NCI-H1694 treated with DMSO at 0.1 percent for 48 hours (cell line): ENCODE data around the gene RAB44.

Experiments
- DNase-seq: peaks from one replicate; lab custom pipeline; 2025; lab: John Stamatoyannopoulos, UW

The RAB44 gene

DNA sequence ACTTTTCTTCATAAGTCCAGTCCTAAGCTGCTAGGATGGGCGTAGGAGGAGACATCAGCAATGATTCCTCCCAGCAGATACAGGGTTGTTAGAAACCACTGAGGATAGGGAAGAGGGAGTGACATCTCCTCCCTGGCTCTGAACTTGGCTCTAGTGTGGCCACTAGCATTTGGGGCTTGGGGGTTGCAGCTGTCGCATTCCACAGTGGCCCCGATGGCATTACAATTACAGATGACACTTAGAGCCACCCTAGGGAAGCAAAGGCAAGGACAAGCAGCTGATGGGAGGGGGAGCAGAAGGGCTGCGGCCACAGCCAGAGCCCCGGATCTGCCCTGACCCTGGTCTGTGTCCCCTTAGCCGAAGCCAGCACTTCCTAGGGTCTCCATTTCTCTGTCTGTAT, 28.6 kb upstream of the RAB44 start:
- no peak for DNase-seq

DNA sequence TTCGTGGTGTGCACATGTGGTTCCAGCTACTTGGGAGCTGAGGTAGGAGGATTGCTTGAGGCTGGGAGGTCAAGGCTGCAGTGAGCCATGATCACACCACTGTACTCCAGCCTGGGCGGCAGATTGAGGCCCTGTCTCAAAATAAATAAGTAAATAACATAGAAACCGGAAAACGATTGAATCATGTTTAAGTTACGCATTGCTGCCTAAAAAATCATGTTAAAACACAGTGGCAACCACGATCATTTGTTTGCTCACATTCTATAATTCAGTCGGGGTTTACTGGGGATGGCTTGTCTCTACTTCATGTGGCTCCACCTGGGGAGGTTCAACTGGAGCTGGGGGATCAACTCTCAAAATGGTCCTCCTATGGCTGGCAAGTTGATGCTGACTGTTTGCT, 27.4 kb upstream of the RAB44 start:
- no peak for DNase-seq

DNA sequence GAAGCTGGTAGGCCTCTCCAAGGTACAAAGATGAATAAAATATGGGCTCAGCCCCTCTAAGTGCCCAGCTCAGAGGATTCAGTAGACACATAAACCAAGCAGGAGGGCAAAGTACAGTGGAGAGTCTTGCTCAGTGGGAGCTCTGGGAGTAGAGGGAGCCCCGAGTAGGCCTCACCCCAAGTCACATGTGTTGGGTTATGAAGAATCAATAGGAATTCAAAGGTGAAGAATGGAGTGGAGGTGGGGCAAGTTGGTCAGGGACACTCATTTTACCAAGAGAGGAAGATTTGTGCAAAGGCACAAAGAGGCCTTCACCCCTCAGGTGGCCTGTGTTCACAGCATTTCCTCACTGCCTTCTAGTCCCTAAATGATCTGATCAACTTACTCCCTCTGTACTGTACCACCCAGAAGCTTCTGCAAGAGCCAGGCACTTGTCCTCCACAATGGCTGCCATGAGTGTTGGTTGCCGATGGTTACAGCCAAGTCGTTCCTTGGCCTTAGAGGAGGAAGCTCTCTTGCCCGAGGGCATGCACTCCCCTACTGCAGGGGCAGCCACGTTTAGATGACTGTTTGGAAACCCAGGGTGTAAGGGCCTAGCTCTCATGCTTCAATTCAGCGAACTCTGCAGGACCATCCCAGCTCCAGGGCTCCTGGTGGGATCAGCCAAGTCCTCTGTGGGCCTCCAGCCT, 25.8 kb upstream of the RAB44 start:
- DNase-seq: no peak

DNA sequence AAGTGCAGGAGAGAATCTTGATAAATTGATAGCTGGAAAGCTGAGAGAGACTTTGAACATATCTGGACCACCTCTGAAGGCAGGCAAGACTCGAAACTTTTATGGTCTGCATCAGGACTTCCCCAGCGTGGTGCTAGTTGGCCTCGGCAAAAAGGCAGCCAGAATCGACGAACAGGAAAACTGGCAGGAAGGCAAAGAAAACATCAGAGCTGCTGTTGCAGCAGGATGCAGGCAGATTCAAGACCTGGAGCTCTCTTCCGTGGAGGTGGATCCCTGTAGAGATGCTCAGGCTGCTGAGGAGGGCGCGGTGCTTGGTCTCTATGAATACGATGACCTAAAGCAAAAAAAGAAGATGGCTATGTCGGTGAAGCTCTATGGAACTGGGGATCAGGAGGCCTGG, 23.7 kb upstream of the RAB44 start:
- DNase-seq: no peak

DNA sequence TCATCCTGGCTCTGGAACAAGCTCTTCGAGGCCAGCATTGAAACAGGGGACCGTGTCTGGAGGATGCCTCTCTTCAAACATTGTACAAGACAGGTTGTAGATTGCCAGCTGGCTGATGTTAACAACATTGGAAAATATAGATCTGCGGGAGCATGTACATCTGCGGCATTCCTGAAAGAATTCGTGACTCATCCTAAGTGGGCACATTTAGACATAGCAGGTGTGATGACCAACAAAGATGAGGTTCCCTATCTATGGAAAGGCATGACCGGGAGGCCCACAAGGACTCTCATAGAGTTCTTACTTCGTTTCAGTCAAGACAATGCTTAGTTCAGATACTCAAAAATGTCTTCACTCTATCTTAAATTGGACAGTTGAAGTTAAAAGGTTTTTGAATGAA, 22.7 kb upstream of the RAB44 start:
- no peak for DNase-seq

DNA sequence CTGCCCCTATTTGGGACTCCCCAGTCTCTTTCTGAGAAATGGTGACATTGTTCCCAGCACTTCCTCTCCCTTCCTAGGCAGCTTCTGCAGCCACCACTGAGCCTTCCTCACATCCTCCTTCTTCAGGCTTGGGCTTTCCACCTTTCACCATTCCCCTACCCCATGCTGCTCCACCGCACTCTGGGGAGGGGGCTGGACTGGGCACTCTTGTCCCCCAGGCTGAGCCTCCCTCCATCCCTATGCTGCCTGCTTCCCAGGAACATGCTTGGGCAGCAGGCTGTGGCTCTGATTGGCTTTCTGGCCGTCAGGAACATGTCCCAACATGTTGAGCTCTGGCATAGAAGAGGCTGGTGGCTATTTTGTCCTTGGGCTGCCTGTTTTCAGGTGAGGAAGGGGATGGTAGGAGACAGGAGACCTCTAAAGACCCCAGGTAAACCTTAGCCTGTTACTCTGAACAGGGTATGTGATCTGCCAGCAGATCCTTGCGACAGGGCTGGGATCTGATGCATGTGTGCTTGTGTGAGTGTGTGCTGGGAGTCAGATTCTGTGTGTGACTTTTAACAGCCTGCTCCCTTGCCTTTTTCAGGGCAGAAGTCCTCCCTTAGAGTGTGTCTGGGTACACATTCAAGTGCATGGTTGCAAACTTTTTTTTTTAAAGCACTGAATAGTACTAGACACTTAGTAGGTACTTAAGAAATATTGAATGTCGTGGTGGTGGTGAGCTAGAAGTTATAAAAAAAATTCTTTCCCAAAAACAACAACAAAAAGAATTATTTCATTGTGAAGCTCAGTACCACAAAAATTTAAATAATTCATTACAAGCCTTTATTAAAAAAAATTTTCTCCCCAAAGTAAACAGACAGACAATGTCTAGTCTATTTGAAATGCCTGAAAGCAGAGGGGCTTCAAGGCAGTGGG, 21.2 kb upstream of the RAB44 start:
- peak; percentile 24 for DNase-seq

DNA sequence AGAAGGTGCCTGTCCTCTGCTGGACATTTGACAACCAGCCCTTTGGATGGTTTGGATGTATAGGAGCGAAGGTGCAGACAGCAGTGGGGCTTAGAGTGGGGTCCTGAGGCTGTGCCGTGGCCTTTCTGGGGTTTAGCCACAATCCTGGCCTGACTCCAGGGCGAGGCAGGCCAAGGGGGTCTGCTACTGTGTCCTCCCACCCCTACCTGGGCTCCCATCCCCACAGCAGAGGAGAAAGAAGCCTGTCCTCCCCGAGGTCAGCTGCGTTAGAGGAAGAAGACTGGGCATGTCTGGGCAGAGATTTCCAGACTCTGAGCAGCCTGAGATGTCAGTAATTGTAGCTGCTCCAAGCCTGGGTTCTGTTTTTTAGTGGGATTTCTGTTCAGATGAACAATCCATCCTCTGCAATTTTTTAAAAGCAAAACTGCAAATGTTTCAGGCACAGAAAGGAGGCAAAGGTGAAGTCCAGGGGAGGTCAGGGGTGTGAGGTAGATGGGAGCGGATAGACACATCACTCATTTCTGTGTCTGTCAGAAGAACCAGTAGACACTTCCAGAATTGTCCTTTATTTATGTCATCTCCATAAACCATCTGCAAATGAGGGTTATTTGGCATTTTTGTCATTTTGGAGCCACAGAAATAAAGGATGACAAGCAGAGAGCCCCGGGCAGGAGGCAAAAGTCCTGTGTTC, 20.4 kb upstream of the RAB44 start:
- no peak for DNase-seq

DNA sequence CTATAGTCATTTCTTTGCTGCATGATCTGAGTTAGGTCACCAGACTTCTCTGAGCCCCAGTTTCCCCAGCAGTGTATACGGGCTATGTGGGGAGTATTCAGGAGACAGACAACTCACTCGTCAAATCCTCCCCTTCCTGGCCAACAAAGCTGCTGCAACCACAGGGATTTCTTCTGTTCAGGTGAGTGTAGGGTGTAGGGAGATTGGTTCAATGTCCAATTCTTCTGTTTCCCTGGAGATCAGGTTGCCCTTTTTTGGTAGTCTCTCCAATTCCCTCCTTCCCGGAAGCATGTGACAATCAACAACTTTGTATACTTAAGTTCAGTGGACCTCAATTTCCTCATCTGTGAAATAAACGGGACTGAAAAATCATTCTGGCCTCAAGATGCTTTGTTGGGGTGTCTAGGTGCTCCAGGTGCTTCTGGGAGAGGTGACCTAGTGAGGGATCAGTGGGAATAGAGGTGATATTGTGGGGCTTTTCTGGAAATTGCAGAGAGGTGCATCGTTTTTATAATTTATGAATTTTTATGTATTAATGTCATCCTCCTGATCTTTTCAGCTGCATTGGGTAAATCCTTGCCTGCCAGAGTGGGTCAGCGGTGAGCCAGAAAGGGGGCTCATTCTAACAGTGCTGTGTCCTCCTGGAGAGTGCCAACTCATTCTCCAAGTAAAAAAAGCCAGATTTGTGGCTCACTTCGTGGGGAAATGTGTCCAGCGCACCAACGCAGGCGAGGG, 19.7 kb upstream of the RAB44 start:
- DNase-seq: peak; percentile 69

DNA sequence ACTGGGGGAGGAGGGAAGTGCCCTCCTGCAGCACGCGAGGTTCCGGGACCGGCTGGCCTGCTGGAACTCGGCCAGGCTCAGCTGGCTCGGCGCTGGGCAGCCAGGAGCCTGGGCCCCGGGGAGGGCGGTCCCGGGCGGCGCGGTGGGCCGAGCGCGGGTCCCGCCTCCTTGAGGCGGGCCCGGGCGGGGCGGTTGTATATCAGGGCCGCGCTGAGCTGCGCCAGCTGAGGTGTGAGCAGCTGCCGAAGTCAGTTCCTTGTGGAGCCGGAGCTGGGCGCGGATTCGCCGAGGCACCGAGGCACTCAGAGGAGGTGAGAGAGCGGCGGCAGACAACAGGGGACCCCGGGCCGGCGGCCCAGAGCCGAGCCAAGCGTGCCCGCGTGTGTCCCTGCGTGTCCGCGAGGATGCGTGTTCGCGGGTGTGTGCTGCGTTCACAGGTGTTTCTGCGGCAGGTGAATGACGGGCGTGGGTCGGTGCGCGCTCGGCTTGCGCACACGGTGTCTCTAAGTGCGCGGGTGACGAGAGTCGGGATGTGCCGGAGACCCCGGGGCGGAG, 19.1 kb upstream of the RAB44 start, which contains the start of gene CDKN1A:
Gene CDKN1A, plus strand, starts transcription at position 227 of the 555 bp plus-strand sequence. CDS start 5,388 bp downstream, outside the sequence.
- peak; percentile 74 for DNase-seq

DNA sequence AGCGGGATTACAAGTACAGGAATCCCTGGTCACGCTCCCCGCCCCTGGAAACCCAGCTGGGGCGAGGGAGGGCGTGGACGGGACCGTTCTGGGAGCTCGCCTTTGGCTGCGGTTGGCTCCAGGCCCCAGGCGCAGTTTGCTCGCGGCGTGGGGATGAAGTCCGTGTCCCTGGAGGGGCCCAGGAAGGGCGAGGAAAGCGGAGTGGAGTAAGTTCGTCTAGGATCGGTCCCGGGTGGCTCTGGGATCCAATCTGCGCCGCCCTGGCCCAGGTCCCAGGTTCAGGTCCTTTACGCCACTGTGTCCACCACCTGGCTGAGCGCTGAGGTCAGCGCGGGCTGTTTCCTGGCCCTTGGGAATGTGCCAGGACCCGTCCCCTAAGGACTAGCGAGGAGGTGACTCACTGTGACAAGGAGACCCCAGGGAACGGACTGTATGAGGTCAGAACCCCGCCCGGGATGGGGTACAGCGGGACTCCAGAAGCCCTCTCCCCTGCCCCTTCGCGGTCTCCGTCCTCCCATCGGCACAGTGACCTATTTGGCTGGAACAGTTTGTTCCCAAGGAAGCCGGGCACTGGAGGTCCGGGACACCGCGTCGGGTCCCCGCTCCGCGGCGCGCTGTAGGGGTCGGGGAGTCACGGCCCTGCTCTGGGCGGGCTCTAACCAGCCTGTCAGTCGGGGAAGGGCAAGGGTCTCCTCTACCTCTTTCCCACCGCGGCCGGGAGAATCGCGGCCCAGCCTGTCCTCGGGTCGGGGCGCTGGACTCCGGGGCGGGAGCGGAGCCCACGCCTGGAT, 18.4 kb upstream of the RAB44 start:
- DNase-seq: no peak

DNA sequence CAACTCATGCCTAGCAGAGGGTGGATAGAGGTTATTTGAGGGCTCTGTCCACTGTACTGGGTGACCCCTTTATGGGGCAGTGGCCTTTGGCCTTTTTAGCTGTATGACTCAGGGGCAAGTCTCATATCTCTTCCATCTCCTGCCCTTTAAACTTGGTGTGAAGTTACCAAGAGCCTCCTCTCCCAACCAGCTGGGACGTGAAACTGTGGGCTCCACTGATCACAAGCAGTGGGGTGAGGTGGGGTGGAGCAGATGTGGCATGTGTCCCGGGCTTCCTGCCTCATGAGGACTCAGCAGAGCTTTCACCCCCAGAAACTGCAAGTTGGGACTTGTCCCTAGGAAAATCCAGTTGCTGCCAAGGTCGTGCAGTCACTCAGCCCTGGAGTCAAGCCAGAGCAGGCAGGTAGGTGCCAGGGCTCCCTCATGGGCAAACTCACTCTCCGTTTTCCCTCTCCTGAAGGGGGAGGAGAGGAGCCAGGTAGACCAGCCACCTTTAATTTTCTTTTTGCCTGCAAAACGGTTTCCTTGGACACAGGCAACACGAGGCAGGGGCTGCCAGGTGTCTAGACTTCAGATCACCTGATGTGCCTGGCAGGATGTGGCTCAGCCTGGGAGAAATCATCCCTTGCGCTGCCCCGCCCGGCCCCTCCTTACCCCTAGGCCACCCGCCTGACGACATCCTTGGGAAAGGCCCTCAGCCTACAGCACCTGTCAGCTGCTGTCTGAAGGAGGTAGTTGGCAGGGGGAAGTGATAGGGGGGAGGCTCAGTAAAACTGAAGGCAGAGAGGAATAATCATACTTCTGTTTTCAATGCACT, 15.1 kb upstream of the RAB44 start:
- peak; percentile 82 for DNase-seq

DNA sequence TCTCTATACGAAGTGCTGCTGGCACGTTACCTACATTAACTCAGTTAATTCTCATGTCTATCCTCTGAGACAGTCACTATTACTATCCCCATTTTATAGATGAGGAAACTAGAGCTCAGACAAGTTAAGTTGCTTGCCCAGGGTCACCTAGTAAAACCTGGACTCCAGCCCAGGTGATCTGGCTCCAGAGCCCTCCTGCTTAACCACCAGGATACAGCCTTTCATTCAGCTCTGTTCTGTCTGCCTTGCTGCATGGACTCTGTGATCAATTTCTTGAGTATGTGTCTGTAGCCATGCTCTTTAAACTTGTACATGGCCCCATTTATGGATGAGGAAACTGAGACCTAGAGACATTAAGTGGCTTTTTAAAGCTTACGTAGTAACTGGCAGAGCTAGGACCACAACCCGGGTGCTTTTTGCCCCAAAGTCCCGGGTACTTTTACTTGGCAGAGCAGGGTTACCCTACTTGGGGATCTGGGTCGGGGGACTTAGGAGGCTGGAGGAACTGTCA, 14.4 kb upstream of the RAB44 start:
- DNase-seq: no peak

DNA sequence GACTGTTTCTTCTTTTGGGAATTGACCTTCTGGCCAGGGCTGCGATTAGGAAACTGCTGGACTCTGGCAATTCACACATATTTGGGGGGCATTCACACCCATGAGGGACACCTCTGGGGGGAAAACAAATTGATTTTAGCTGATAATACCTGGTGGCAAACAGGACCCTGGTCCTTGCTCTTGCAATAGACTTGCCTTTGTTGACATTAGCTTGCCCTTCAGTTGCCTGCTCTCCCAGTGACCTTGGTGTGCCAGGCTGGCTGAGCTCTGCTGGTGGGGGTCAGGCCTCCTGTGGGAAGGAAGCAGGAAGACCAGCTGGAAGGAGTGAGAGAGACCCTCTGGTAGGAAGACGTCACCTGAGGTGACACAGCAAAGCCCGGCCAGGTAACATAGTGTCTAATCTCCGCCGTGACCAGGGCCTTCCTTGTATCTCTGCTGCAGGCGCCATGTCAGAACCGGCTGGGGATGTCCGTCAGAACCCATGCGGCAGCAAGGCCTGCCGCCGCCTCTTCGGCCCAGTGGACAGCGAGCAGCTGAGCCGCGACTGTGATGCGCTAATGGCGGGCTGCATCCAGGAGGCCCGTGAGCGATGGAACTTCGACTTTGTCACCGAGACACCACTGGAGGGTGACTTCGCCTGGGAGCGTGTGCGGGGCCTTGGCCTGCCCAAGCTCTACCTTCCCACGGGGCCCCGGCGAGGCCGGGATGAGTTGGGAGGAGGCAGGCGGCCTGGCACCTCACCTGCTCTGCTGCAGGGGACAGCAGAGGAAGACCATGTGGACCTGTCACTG, 13.8 kb upstream of the RAB44 start:
- no peak for DNase-seq

DNA sequence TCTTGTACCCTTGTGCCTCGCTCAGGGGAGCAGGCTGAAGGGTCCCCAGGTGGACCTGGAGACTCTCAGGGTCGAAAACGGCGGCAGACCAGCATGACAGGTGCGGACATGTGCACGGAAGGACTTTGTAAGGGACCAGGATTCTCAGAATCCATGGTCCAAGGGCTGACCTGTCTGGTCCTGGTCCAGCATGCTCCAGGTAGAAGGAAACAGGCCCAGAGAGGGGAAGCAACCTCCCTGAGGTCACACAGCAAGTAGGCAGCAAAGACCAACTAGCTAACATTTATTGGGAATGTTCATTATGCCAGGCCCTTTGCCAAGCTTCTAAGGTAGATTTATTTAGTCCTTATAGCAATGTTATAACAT, 13.2 kb upstream of the RAB44 start:
- DNase-seq: no peak

DNA sequence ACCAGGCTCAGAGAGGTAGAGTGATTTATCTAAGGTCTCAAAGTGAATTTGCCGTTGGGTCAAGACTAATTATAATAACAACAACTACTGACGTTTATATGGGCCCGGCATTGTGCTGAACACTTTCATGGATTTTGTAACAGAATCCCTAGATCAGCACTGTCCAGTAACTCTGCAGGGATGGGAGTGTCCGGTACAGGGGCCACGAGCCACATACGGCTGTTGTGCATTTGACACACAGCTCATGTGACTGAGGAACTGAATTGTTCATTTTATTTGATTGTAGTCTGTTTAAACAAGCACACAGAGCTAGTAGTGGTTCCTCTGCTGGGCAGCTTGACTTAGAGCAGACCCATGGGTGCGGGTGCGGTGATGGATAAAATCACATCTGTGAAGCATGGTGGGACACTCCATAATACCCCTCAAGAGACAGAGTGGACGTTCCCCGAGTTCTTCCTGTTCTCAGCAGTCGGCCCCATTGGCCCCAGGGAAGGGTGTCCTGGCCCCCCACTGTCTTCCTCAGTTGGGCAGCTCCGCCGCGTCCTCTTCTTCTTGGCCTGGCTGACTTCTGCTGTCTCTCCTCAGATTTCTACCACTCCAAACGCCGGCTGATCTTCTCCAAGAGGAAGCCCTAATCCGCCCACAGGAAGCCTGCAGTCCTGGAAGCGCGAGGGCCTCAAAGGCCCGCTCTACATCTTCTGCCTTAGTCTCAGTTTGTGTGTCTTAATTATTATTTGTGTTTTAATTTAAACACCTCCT, 12.3 kb upstream of the RAB44 start:
- no peak for DNase-seq

DNA sequence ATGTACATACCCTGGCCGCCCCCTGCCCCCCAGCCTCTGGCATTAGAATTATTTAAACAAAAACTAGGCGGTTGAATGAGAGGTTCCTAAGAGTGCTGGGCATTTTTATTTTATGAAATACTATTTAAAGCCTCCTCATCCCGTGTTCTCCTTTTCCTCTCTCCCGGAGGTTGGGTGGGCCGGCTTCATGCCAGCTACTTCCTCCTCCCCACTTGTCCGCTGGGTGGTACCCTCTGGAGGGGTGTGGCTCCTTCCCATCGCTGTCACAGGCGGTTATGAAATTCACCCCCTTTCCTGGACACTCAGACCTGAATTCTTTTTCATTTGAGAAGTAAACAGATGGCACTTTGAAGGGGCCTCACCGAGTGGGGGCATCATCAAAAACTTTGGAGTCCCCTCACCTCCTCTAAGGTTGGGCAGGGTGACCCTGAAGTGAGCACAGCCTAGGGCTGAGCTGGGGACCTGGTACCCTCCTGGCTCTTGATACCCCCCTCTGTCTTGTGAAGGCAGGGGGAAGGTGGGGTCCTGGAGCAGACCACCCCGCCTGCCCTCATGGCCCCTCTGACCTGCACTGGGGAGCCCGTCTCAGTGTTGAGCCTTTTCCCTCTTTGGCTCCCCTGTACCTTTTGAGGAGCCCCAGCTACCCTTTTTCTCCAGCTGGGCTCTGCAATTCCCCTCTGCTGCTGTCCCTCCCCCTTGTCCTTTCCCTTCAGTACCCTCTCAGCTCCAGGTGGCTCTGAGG, 11.5 kb upstream of the RAB44 start:
- DNase-seq: no peak

DNA sequence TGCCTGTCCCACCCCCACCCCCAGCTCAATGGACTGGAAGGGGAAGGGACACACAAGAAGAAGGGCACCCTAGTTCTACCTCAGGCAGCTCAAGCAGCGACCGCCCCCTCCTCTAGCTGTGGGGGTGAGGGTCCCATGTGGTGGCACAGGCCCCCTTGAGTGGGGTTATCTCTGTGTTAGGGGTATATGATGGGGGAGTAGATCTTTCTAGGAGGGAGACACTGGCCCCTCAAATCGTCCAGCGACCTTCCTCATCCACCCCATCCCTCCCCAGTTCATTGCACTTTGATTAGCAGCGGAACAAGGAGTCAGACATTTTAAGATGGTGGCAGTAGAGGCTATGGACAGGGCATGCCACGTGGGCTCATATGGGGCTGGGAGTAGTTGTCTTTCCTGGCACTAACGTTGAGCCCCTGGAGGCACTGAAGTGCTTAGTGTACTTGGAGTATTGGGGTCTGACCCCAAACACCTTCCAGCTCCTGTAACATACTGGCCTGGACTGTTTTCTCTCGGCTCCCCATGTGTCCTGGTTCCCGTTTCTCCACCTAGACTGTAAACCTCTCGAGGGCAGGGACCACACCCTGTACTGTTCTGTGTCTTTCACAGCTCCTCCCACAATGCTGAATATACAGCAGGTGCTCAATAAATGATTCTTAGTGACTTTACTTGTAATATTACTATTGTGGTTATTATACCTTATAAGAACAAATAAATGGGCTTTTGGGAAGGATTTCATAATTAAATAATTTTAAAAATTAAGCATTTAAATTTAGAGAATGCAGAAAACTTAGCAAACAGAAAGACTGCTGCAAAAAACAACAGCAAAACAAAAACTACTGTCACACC, 10.7 kb upstream of the RAB44 start:
- no peak for DNase-seq
